Stimulated activated CD8-positive, alpha-beta memory T cell treated with anti-CD3 and anti-CD28 coated beads, Interleukin-4, amount 100 ng/mL, for 1 hour (primary cell): ENCODE results near the gene NPAS1.
"Not testable (repeated sequence)": the region's sequence is repeated elsewhere in the genome, so short reads cannot be mapped to it uniquely, and the experiment has no call there.

Experiments used
- DNase-seq, 2 donors: peaks; one replicate each; pipeline ENCODE4 v3.0.0-alpha.2; 2020; ENCODE audit warnings: low read depth in 2 of 2, low spot score in 1 of 2

The NPAS1 gene

DNA sequence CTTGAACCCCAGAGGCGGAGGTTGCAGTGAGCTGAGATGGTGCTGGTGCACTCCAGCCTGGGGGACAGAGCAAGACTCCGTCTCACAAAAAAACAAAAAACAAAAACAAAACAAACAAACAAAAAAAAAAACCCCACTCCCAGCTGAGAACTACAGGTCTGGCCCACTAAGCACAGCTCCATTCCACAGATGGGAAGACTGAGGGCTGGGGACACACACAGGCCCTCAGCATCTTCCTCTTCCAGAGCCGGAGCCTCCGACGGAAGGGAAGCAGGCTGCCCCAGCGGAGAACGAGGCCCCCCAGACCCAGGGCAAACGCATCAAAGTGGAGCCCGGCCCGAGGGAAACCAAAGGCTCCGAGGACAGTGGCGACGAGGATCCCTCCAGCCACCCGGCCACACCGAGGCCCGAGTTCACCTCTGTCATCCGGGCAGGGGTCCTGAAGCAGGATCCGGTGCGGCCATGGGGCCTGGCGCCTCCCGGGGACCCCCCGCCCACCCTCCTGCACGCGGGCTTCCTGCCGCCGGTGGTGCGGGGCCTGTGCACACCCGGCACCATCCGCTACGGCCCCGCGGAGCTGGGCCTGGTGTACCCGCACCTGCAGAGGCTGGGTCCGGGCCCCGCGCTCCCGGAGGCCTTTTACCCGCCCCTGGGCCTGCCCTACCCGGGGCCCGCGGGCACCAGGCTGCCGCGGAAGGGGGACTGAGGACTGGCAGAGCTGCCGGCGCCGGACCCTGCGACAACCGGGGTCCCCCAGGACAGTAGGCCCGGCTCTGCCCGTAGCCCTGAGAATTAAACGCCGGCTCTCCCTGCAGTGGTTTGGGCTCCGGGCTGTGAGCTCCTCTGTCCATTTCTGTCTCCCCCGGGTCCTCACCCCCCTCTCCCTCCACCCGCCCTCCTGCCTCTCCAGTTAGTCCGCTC lies 25.6 kb downstream of the NPAS1 start:
- DNase-seq = no peak

DNA sequence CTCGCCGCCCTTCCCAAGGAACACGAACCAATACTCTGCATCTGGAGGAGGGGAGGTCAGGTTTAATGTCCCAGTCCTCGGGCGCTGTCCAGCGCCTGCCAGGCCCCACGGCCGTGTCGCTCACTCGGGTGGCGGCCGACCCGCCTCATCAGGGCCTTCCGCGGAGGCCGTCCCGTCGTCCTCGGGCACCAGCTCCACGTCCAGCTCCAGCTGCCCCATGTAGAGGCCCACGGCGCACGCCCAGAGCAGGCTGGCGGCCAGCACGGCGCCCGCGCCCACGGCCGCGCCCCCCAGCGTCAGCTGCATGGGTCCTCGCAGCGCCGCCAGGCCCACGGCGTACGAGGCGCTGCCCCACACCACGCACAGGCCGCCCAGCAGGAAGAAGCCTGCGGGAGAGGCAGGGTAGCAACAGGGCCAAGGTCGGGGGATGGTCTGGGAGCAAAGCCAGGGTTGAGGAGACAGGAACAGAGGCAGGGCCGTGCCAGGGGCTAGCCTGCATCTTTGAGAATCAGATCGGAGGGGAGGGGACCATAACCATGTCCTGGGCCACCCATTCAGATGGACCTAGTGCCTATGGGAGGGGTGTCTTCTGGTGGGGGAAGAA lies 26.3 kb downstream of the NPAS1 start:
- no peak for DNase-seq

DNA sequence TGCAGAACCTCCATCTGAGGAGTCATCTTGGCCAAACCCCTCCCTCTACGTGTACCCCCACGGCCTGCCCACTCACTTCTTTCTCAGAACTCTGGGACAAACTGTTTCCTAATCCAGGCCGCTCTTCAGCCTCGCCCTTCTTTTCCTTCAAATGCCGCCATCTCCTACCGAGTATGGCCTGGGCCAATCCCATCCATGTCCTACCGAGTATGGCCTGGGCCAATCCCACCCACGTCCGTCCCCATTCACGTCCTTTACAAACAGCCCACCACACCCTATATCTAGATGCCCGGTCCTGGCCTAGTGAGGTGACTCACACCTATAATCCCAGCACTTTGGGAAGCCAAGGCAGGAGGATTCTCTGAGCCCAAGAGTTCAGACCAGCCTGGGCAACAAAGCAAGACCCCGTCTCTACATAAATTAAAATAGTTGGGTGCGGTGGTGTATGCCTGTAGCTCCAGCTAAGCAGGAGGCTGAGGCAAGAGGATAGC lies 27.7 kb downstream of the NPAS1 start:
- DNase-seq = no peak

DNA sequence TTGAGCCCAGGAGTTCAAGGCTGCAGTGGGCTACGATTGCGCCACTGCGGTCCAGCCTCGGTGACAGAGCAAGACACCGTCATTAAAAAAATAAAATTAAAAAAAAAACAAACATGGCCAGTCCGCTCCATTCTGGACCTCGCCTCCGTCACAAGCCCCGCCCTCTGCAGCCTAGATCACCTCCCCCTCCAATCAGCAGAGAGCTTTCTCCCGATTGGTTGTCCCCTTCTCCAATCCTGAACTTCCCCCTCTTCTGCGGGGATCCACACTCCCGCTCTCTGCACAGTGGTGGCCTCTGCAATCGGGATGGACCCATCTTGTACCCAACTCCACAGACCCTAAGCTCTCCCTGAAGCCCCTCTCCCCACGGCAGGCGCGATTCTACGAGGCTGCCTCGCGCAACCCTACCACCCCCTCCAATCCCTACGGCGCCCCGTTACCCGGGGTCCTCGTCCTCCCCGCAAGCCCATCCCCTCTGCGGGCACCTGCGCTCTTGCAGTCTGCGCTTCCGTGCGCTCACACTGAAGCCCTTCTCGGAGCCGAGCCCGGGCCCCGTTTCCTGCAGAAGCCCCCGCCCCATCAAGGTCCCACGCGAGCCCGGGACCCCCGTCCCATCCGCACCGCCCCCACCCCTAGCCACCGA lies 28.2 kb downstream of the NPAS1 start:
- peak; percentile 11 to 24 for DNase-seq

DNA sequence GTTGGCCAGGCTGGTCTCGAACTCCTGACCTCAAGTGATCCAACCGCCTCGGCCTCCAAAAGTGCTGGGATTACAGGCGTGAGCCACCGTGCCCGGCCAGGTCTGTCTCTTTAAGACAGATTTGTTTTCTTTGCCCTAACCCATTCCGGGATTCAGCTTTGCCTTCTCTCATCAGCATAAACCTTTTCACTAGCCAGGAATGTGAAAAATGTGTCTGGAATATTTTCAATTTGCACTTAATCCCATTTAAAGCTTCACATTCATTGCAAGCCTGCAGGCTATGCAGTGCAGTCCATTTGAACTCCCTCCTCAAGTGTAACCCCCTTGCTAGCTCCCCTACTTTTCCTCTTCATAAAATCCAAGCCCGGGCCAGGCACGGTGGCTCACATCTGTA lies 29.7 kb downstream of the NPAS1 start:
- DNase-seq = no peak

GRCh38 chr19:47050562-47050961 lies 30.9 kb downstream of the NPAS1 start:
- not testable (repeated sequence) for DNase-seq

GRCh38 chr19:47056411-47056810 lies 36.8 kb downstream of the NPAS1 start:
- no peak for DNase-seq

- no peak for DNase-seq
Measured at GRCh38 chr19:47057328-47057727, 37.7 kb downstream of the NPAS1 start.

DNA sequence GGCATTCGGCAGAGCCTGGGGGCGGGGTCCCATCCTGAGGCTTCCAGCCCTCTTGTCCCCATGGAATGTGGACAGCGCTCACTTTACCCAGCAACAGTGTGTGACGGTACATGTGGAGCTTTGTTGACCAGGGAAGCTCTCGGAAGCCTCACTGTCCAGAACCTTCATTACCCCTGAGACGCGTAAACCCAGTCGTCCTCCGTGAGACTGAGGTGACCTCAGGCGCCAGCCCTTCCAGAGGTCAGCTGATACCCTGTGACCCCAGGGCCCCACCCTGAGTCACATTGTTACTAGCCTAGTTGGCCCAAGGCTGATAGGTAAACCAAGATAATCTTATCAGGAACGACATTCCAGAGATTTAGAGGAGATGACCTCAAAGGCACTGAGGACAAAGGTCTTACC lies 39.0 kb downstream of the NPAS1 start:
- DNase-seq = no peak

DNA sequence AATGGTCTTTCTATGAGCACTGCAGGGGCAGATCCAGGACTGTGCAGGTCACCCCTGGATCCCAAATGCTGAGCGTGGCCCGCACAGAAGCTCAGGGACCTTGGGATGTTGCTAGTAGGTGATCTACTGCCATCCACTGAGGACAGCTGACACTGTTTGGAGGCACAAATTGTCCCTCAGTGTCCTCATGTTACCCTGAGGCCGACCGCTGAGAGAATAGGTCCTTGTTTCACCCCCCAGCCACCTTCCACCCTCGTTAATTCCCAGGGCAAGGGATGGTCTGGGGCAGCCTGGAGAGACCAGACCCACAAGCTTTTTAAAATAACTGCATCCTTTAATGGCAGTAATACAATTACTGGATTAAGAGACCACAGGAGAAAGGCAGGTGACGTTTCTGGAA lies 44.2 kb downstream of the NPAS1 start:
- no peak for DNase-seq

- no peak for DNase-seq
Measured at GRCh38 chr19:47065242-47065641, 45.6 kb downstream of the NPAS1 start.

DNA sequence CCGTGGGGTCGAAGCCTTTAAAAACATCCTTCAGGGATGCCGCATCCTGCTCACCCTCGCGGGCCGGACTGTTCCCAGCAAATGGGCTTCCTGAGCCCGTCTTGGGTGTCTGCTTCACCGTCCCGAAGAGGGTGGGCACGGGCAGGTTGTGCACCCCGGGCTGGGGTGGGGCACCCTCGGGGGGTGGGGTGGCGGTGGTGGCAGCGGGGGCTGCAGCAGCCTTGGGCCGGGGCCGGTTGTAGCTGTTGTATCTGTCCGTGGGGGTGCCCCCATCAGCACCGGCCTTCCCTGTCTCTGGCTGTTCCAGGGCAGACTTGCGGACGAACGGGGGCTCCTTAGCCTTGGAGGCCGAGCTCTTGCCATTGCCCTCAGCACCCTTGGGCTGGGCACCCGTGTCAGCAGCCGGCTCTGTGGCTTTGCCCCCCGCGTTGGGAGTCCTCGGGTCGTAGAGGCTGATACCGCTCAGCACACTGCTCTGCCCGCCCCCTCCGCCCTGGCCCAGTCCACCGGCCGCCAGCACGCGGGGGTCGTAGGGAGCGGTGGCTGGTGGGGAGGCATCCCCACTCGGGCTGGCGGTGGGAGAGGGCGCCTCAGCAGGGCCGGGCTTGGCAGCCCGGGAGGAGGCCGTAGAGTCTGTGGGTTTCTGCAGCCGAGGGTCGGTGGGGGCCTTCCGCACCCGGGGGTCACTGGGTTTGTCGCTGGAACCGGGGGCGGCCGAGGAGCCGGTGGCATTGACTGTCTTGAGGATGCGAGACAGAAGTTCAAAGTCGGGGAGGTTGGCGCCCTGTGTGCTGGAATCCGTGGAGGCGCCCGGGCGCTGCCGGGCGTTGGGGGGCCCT lies 47.0 kb downstream of the NPAS1 start:
- no peak for DNase-seq

GRCh38 chr19:47067215-47067847 lies 47.7 kb downstream of the NPAS1 start:
- DNase-seq = no peak

- DNase-seq = no peak
Measured at GRCh38 chr19:47068246-47068645, 48.6 kb downstream of the NPAS1 start.

DNA sequence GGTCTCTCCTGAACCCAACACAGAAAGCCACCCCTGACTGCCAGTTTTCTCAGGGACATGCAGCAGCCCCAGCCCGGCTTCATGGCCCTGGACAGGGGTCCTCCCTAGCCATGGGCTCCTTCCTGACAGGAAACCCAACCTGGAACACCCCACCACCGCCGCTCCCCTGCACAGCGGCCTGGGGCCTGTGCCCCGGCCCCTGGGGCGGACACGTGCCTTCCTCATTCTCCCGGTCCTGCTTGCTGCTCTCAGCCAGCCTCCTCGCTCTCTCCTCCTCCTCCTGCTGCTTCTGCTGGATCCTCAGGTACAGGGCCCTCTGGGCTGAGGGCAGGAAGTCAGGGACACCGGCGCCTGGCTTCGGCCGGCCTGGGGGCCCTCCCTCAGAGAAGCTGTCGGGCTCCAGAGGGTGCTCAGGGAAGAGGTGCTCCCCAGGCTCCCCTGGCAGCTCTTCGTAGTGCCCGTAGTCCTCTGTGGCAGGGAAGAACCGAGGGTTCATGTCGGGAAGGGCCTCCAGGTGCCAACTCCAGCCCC lies 49.3 kb downstream of the NPAS1 start:
- DNase-seq = no peak

DNA sequence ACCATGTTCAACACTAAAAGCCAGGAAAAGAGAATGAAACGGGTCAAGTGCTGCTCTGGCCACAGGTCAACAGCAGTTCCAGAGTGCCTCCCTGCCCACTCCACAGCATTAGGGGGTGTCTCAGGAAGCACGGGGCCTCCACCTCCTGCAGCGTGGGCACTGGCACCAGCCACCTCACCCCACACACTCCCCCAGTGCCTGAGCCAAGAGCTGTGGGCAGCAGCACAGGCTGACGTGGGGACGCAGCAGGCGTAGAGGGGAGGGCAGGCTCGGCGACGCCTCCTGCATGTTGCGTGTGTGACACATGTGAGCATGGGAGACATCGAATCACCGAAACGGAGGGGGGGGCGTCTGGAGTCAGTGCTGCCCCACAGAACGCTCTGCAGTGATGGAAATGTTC lies 50.2 kb downstream of the NPAS1 start:
- DNase-seq = no peak

- no peak for DNase-seq
Measured at GRCh38 chr19:47070756-47071155, 51.1 kb downstream of the NPAS1 start.

- DNase-seq = no peak
Measured at GRCh38 chr19:47071731-47072130, 52.1 kb downstream of the NPAS1 start.

DNA sequence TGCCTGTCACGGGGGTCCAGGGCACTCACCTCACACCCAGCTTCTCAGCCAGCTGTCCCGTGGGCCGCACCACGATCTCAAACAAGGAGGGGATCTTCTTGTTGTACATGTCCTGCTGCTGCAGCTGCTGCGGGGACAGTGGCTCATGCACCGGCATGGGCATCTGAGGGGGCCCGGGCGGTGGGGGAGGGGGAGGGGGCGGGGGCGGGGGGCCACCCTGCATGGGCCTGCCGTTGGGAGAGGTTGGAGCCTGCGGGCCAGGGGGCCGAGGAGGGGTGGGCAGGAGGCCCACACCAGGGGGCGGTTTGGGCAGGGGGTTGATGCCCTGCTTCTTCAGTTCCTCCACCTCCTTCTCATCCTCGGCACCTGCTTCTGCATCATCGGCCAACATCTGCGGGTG lies 52.7 kb downstream of the NPAS1 start:
- DNase-seq = no peak

- no peak for DNase-seq
Measured at GRCh38 chr19:47073574-47073973, 53.9 kb downstream of the NPAS1 start.
